Measurements from ENCODE around the gene ZNF804B. TPM values are rescaled to one million over a fixed set of nuclear protein-coding genes. Genes with fewer than 3 reads are reported as not detected.

Gene ZNF804B
- total and polyA plus RNA-seq, 2 of the 4 experiments (the other 2 are of a cell fraction): not detected

- no peak overlapping the region for H2AFZ ChIP-seq (replicated peaks; ENCODE audit: low read length, poor library complexity)
- H3K36me3 ChIP-seq (ENCODE audit: control insufficient read depth, insufficient read depth, low read length): no peaks in the 10 kb centered on the region
- H3K4ac ChIP-seq (ENCODE audit: low read depth, low read length): no peak overlapping the region
- H3K9ac ChIP-seq (ENCODE audit: low read depth, low read length): no peak overlapping the region
- peaks cover 8% of the 10 kb centered on the region for H3K9me3 ChIP-seq (ENCODE audit: control insufficient read depth, insufficient read depth, low read length)
- H3K9me1 ChIP-seq (ENCODE audit: insufficient read depth, low read length): no peaks in the 10 kb centered on the region
- H3K4me1 ChIP-seq (ENCODE audit: control insufficient read depth, insufficient read depth, low read length): no peaks in the 10 kb centered on the region
- H3K27ac ChIP-seq (ENCODE audit: insufficient read depth, low read length): no peak overlapping the region
- no peak overlapping the region for H2BK120ac ChIP-seq (ENCODE audit: low read depth, low read length)
- no peak overlapping the region for H3K23ac ChIP-seq (ENCODE audit: low read depth, low read length)
- no peak overlapping the region for H3K56ac ChIP-seq (ENCODE audit: extremely low read depth, insufficient read depth, low read length)
- dilution Hi-C loops (cut with HindIII; ENCODE audit: low sequenced_read_pairs, unreplicated experiment) (no loop called here), in situ Hi-C loops (cut with MboI; ENCODE audit: low sequenced_read_pairs) (no loop called here), intact Hi-C loops (cut with micrococcal nuclease) (no loop called here)
- H3K27me3 ChIP-seq (ENCODE audit: control insufficient read depth, insufficient read depth, low read length): no peaks in the 10 kb centered on the region
- BruUV-seq (replicated peaks): no TSS peak
- H4K91ac ChIP-seq (ENCODE audit: insufficient read depth, low read depth, low read length): no peak overlapping the region
- no peaks in the 10 kb centered on the region for H4K20me1 ChIP-seq (ENCODE audit: insufficient read depth, low read length)
- H4K8ac ChIP-seq (ENCODE audit: low read depth in 2 of 2, low read length in 2 of 2): no peak overlapping the region
- no peak for TF ChIP-seq FOS (IDR thresholded peaks at IDR 0.05; ENCODE audit: low read depth, low read length)
- no peak for TF ChIP-seq MAFK (IDR thresholded peaks at IDR 0.05; ENCODE audit: low read depth, low read length)
- TF ChIP-seq USF2 (IDR thresholded peaks at IDR 0.05; ENCODE audit: low read depth, low read length): no peak
- no peak for TF ChIP-seq RFX5 (IDR thresholded peaks at IDR 0.05; ENCODE audit: low read depth, low read length)
- TF ChIP-seq RCOR1 (IDR thresholded peaks at IDR 0.05; ENCODE audit: insufficient replicate concordance, low read length): no peak
- no peak for TF ChIP-seq NFE2L2 (IDR thresholded peaks at IDR 0.05; ENCODE audit: low read depth, low read length)
- no peak for TF ChIP-seq ELK1 (IDR thresholded peaks at IDR 0.05; ENCODE audit: borderline replicate concordance, low read depth, low read length)
- no peak for TF ChIP-seq BHLHE40 (IDR thresholded peaks at IDR 0.05; ENCODE audit: low read depth, low read length)
- no peak for TF ChIP-seq MXI1 (IDR thresholded peaks at IDR 0.05; ENCODE audit: borderline replicate concordance, low read depth, low read length)
- no peak overlapping the region for H3K4me3 ChIP-seq (ENCODE audit: insufficient read depth, low read depth, low read length)
- H2BK15ac ChIP-seq (ENCODE audit: low read depth, low read length): no peak overlapping the region
- DNase-seq (no peak), ATAC-seq (ENCODE audit: low read depth) (no peak)
- no peak overlapping the region for H2AK5ac ChIP-seq (ENCODE audit: low read depth, low read length)
- H3K18ac ChIP-seq (ENCODE audit: low read depth, low read length): no peak overlapping the region
- H3K79me1 ChIP-seq (ENCODE audit: low read depth in 1 of 2, low read length in 2 of 2): no peaks in the 10 kb centered on the region
- H2AK9ac ChIP-seq (replicated peaks; ENCODE audit: low read depth, low read length, poor library complexity): no peak overlapping the region
- no peak overlapping the region for H4K5ac ChIP-seq (ENCODE audit: low read depth, low read length)
- no peak overlapping the region for H2BK5ac ChIP-seq (ENCODE audit: low read depth, low read length, poor library complexity, severe bottlenecking)
- ChIA-PET POLR2A (ENCODE audit: unreplicated experiment) (interaction anchor here (0.5 kb wide), 1 partner anchor 110 kb away, joined by 5 read pairs; no protein-coding TSS in a partner anchor), CTCF (no interaction called here)
- H3K14ac ChIP-seq (replicated peaks; ENCODE audit: low read depth, low read length): no peak overlapping the region
- no peak overlapping the region for H2BK20ac ChIP-seq (ENCODE audit: low read depth, low read length)
- H3K4me2 ChIP-seq (ENCODE audit: low read depth, low read length): no peak overlapping the region
Measured at GRCh38 chr7:89145801-89146200, 386.3 kb downstream of the ZNF804B start.
